H1 (cell line): ENCODE measurements around the gene THBS1. TPM values are rescaled to one million over a fixed set of nuclear protein-coding genes. Genes with fewer than 3 reads are reported as not detected.

ENCODE experiments used
- CTCF ChIA-PET: fragments of 300-600 bp; sonication (Branson Sonifier 250); formaldehyde crosslinking; loops from one replicate; lab custom pipeline; 2021; ENCODE audit not compliant: partially characterized antibody; lab: Charles Lee
- POLR2A ChIA-PET: fragments of 300-600 bp; sonication (Branson Sonifier 250); formaldehyde crosslinking; loops from one replicate; lab custom pipeline; 2021; ENCODE audit warnings: inconsistent platforms; ENCODE audit not compliant: partially characterized antibody; lab: Charles Lee
- DNase-seq, 2 experiments: peaks; one replicate each; pipeline versions ENCODE4 v3.0.0 to v3.0.0-alpha.2; 2010 to 2022; ENCODE audit warnings: low spot score in 2 of 2, low read depth in 1 of 2, mixed read lengths in 1 of 2
- FAIRE-seq: peaks from 2 replicates; lab custom pipeline; 2011; peaks lifted over from hg19 to GRCh38; lab: Jason Lieb, UNC
- H2AFZ ChIP-seq: 2 replicates; pipeline ENCODE4 v1.8.1; 2012; ENCODE audit warnings: low read length, inconsistent platforms
- H2AK5ac ChIP-seq: 2 replicates; pipeline ENCODE4 v1.6.1; 2013; ENCODE audit warnings: low read depth, low read length
- H2BK120ac ChIP-seq: replicated peaks from 2 replicates; pipeline ENCODE3; 2013; ENCODE audit warnings: low read depth, low read length, inconsistent platforms
- H2BK12ac ChIP-seq: 2 replicates; pipeline ENCODE4 v1.6.1; 2013; ENCODE audit warnings: low read depth, low read length
- H2BK15ac ChIP-seq: 2 replicates; pipeline ENCODE4 v1.6.1; 2013; ENCODE audit warnings: low read length
- H2BK20ac ChIP-seq: 2 replicates; pipeline ENCODE4 v1.6.1; 2013; ENCODE audit warnings: low read length
- H2BK5ac ChIP-seq: 2 replicates; pipeline ENCODE4 v1.6.1; 2013; ENCODE audit warnings: low read depth, low read length
- H3K14ac ChIP-seq: 2 replicates; pipeline ENCODE4 v1.6.1; 2013; ENCODE audit warnings: inconsistent platforms; ENCODE audit not compliant: insufficient read length
- H3K18ac ChIP-seq: 2 replicates; pipeline ENCODE4 v1.6.1; 2013; ENCODE audit warnings: low read length; ENCODE audit errors: extremely low read depth
- H3K23ac ChIP-seq: 2 replicates; pipeline ENCODE4 v1.6.1; 2013; ENCODE audit warnings: inconsistent platforms; ENCODE audit not compliant: insufficient read length
- H3K23me2 ChIP-seq: 2 replicates; pipeline ENCODE4 v1.6.1; 2013; ENCODE audit warnings: low read depth, low read length
- H3K27ac ChIP-seq: 2 replicates; pipeline ENCODE4 v1.6.1; 2011; ENCODE audit warnings: low read depth, low read length, inconsistent platforms
- H3K27me3 ChIP-seq, 4 experiments: replicated peaks in 1 of 4; 1 replicate in 1 of 4; 2 replicates in 3 of 4; pipeline versions ENCODE4 v1.6.1 to v1.8.1; 2011 to 2013; ENCODE audit warnings: low read length in 3 of 4, mild to moderate bottlenecking in 3 of 4, inconsistent platforms in 2 of 4, mixed read lengths in 2 of 4, moderate library complexity in 1 of 4; ENCODE audit not compliant: control insufficient read depth in 3 of 4, insufficient read depth in 3 of 4; ENCODE audit errors: extremely low read depth in 1 of 4
- H3K36me3 ChIP-seq, 4 experiments: 2 replicates each; pipeline versions ENCODE4 v1.6.1 to v1.8.1; 2011 to 2013; ENCODE audit warnings: mild to moderate bottlenecking in 4 of 4, low read length in 3 of 4, moderate library complexity in 2 of 4, control low read depth in 1 of 4, inconsistent platforms in 1 of 4; ENCODE audit not compliant: insufficient read depth in 4 of 4, control insufficient read depth in 2 of 4
- H3K4ac ChIP-seq: replicated peaks from 2 replicates; pipeline ENCODE3; 2013; ENCODE audit warnings: low read length, low read depth, mixed read lengths, inconsistent platforms; ENCODE audit not compliant: insufficient read length
- H3K4me1 ChIP-seq, 4 experiments: replicated peaks in 1 of 4; 1 replicate in 1 of 4; 2 replicates in 3 of 4; pipeline versions ENCODE4 v1.6.1 to v1.8.1; 2011 to 2013; ENCODE audit warnings: low read length in 3 of 4, inconsistent platforms in 2 of 4, mixed read lengths in 1 of 4; ENCODE audit not compliant: insufficient read depth in 4 of 4, control insufficient read depth in 3 of 4
- H3K4me2 ChIP-seq, 2 experiments: 2 replicates each; pipeline versions ENCODE4 v1.6.1 to v1.8.1; 2011 to 2013; ENCODE audit warnings: low read depth in 2 of 2, low read length in 2 of 2, control low read depth in 1 of 2, inconsistent platforms in 1 of 2, mild to moderate bottlenecking in 1 of 2; ENCODE audit not compliant: insufficient read depth in 1 of 2
- H3K4me3 ChIP-seq, 4 experiments: fragments of 200-600, 300-600 bp in 1 of 4; sonication (generic), shearing (Covaris generic), sonication (Bioruptor Twin) in 1 of 4; 2 replicates each; pipeline versions ENCODE4 v1.5.1 to v1.8.1; 2011 to 2016; ENCODE audit warnings: low read length in 4 of 4, low read depth in 3 of 4, control low read depth in 2 of 4, inconsistent platforms in 2 of 4, mild to moderate bottlenecking in 2 of 4, mixed read lengths in 1 of 4, moderate library complexity in 1 of 4; ENCODE audit not compliant: insufficient read depth in 2 of 4; ENCODE audit errors: extremely low read depth in 1 of 4
- H3K56ac ChIP-seq: replicated peaks from 2 replicates; pipeline ENCODE3; 2013; ENCODE audit warnings: low read depth, mild to moderate bottlenecking, mixed read lengths, low read length, inconsistent platforms; ENCODE audit not compliant: insufficient read length
- H3K79me1 ChIP-seq: 2 replicates; pipeline ENCODE4 v1.6.1; 2013; ENCODE audit warnings: low read depth, low read length, control low read depth
- H3K79me2 ChIP-seq, 2 experiments: 2 replicates each; pipeline versions ENCODE4 v1.6.1 to v1.8.1; 2012 to 2013; ENCODE audit warnings: low read length in 2 of 2, mild to moderate bottlenecking in 2 of 2, inconsistent platforms in 1 of 2; ENCODE audit not compliant: insufficient read depth in 2 of 2, control insufficient read depth in 1 of 2
- H3K9ac ChIP-seq, 4 experiments: replicated peaks in 1 of 4; 1 replicate in 1 of 4; 2 replicates in 3 of 4; pipeline versions ENCODE4 v1.6.1 to v1.8.1; 2011 to 2013; ENCODE audit warnings: low read depth in 3 of 4, low read length in 3 of 4, control low read depth in 2 of 4, mild to moderate bottlenecking in 2 of 4, moderate library complexity in 2 of 4, inconsistent platforms in 1 of 4; ENCODE audit errors: extremely low read depth in 1 of 4
- H3K9me3 ChIP-seq, 2 experiments: 2 replicates each; pipeline versions ENCODE4 v1.6.1 to v1.8.1; 2012 to 2013; ENCODE audit warnings: mild to moderate bottlenecking in 2 of 2, moderate library complexity in 2 of 2, control low read depth in 1 of 2, inconsistent platforms in 1 of 2, low read depth in 1 of 2, low read length in 1 of 2, mixed read lengths in 1 of 2; ENCODE audit not compliant: insufficient read depth in 2 of 2
- H4K20me1 ChIP-seq, 2 experiments: replicated peaks in 1 of 2; 2 replicates each; pipeline versions ENCODE3 to v1.8.1; 2011 to 2013; ENCODE audit warnings: inconsistent platforms in 2 of 2, low read length in 2 of 2, mild to moderate bottlenecking in 1 of 2; ENCODE audit not compliant: insufficient read depth in 2 of 2, control insufficient read depth in 1 of 2
- H4K5ac ChIP-seq: 2 replicates; pipeline ENCODE4 v1.6.1; 2013; ENCODE audit warnings: low read length, low read depth, mixed read lengths, inconsistent platforms; ENCODE audit not compliant: insufficient read length
- H4K8ac ChIP-seq: 2 replicates; pipeline ENCODE4 v1.8.0; 2013; ENCODE audit warnings: mild to moderate bottlenecking, moderate library complexity, low read length, inconsistent platforms; ENCODE audit not compliant: insufficient read depth; ENCODE audit errors: extremely low read depth
- H4K91ac ChIP-seq: replicated peaks from 2 replicates; pipeline ENCODE3; 2013; ENCODE audit warnings: low read length, mixed read lengths, inconsistent platforms; ENCODE audit not compliant: insufficient read length
- CBX8 ChIP-seq: fragments of 300-800, 300-1000 bp; sonication (generic); IDR thresholded peaks from 2 replicates; pipeline ENCODE4 v1.7.1; 2016; ENCODE audit warnings: low read depth, low read length, borderline replicate concordance
- EGR1 ChIP-seq: IDR thresholded peaks from 2 replicates; pipeline ENCODE4 v1.6.1; 2011; ENCODE audit warnings: low read depth, low read length, borderline replicate concordance
- FOSL1 ChIP-seq: IDR thresholded peaks from 2 replicates; pipeline ENCODE4 v1.6.1; 2011; ENCODE audit warnings: mild to moderate bottlenecking, low read depth, low read length, moderate library complexity; ENCODE audit not compliant: insufficient read depth
- JUN ChIP-seq: IDR thresholded peaks from 2 replicates; pipeline ENCODE4 v1.6.1; 2011; ENCODE audit warnings: low read depth, mild to moderate bottlenecking, improper control_type of control experiment, low read length
- KDM1A ChIP-seq: fragments of 200-600, 300-600 bp; sonication (generic); IDR thresholded peaks from 2 replicates; pipeline ENCODE4 v1.7.1; 2016; ENCODE audit warnings: mild to moderate bottlenecking, low read length, borderline replicate concordance
- PHF8 ChIP-seq: fragments of 200-600 bp; sonication (generic); conservative IDR thresholded peaks from 2 replicates; pipeline ENCODE4 v1.7.1; 2012; ENCODE audit warnings: low read depth, mild to moderate bottlenecking, inconsistent platforms, low read length, moderate library complexity
- RBBP5 ChIP-seq: IDR thresholded peaks from 2 replicates; pipeline ENCODE4 v1.7.1; 2012; ENCODE audit warnings: low read depth, mild to moderate bottlenecking, inconsistent platforms, low read length, moderate library complexity, borderline replicate concordance
- SIRT6 ChIP-seq: IDR thresholded peaks from one replicate; pipeline ENCODE4 v1.7.1; 2012; ENCODE audit warnings: low read length, inconsistent platforms
- SIX5 ChIP-seq: IDR thresholded peaks from 2 replicates; pipeline ENCODE4 v1.6.1; 2011; ENCODE audit warnings: mild to moderate bottlenecking, low read depth, low read length
- SP1 ChIP-seq: IDR thresholded peaks from 2 replicates; pipeline ENCODE4 v1.6.1; 2011; ENCODE audit warnings: low read depth, low read length
- WGBS, 2 experiments: shearing (Covaris generic) in 1 of 2; methylation state at CpG; one replicate each; pipeline versions ENCODE4 v1.1.6 to v1.1.7; 2013 to 2015; ENCODE audit warnings: low lambda C conversion rate in 2 of 2, mixed read lengths in 2 of 2, inconsistent platforms in 1 of 2, low coverage in 1 of 2, missing lambda C conversion rate in 1 of 2; ENCODE audit not compliant: insufficient replicate concordance in 2 of 2, insufficient coverage in 1 of 2, insufficient read length in 1 of 2; ENCODE audit errors: extremely low coverage in 1 of 2, missing lambda C conversion rate in 1 of 2; 5-methylcytosine and 5-hydroxymethylcytosine counted together
- polyA plus RNA-seq, 7 experiments: library from polyadenylated mRNA; depleted of rRNA in 3 of 7; stranded (reverse) in 5 of 7; unstranded in 2 of 7; fragments of >200 nt in 5 of 7; fragments of 200-250 nt in 2 of 7; gene quantifications; 1 replicate in 5 of 7; 2 replicates in 1 of 7; 4 replicates in 1 of 7; pipeline versions ENCODE4 v1.2.1 to v1.2.3, GENCODE V29; 2011 to 2013; ENCODE audit warnings: missing spikeins in 2 of 7, mixed read lengths in 2 of 7
- total RNA-seq: library from RNA; stranded (reverse); fragmentation: NEBNext Ultra II Directional; extraction: Animal tissue kit (Norgen Biotek cat#: 25700); gene quantifications from 2 replicates; pipeline ENCODE4 v1.2.1, GENCODE V29; 2021

Gene THBS1
- total and polyA plus RNA-seq, 2 of the 8 experiments (the other 6 are each of a cell fraction or from before 2014, with no cell fraction given) = 10.3 to 63.3 TPM

DNA sequence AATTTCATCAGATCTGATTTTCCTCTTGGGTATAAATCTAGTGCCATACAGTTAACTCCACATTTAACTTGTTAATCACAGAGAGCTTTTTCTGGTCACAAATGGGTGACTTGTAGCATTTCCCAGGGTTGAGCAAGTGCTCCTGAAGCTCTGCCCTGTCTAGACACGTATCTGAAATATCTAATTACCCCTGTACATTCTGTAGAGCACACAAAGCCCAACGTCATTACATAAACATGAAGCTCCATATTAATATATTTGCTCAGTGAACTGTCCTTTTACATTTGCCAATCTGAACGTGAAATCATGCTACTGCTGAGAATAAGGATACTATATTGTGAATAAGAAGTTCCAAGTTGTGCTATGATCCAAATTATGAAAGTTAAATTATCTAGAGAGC is 49.0 kb downstream of the THBS1 start:
- Histone ChIP-seq H3K27me3 (no peaks in the 10 kb centered on the region), H2BK15ac (no peak overlapping the region), H4K5ac (no peak overlapping the region), H3K23ac (no peak overlapping the region), H3K4me2 (no peak overlapping the region), H2BK5ac (no peak overlapping the region), H3K56ac (no peak overlapping the region), H3K79me1 (no peaks in the 10 kb centered on the region), H2AK5ac (no peak overlapping the region), H3K14ac (no peak overlapping the region), H3K4me1 (no peaks in the 10 kb centered on the region; a peak in 2 of 7 replicates), H3K9me3 (no peaks in the 10 kb centered on the region), H2BK12ac (no peak overlapping the region), H3K4ac (no peak overlapping the region), H4K91ac (no peak overlapping the region), H3K4me3 (no peak overlapping the region), H4K8ac (no peak overlapping the region), H3K18ac (no peak overlapping the region), H2BK120ac (no peak overlapping the region), H3K23me2 (no peaks in the 10 kb centered on the region), H4K20me1 (no peaks in the 10 kb centered on the region), H3K27ac (no peak overlapping the region), H2BK20ac (no peak overlapping the region), H2AFZ (no peak overlapping the region), H3K9ac (no peak overlapping the region), H3K79me2 (no peaks in the 10 kb centered on the region), H3K36me3 (no peaks in the 10 kb centered on the region)
- ChIA-PET POLR2A (no interaction called here), CTCF (interaction anchor here (0.6 to 5.6 kb wide), 5 partner anchors 13 to 507 kb away, joined by 3 to 25 read pairs (median 4); no protein-coding TSS in a partner anchor)
- 87% methylated on average over 3 of the region's 3 CpGs; no CpG with 5 or more reads in 1 of the 2 experiments for WGBS, 2 experiments
- DNase-seq (no peak), FAIRE-seq (no peak)
- TF ChIP-seq JUN (no peak), EGR1 (no peak), PHF8 (no peak), FOSL1 (no peak), RBBP5 (no peak), SP1 (no peak), SIX5 (no peak), SIRT6 (no peak), KDM1A (no peak), CBX8 (no peak)
